Measurements from ENCODE around the gene APOL2.
A peak's percentile ranks its signal among the peaks of the same experiment; 100 is the strongest.
"Not testable (repeated sequence)": the region's sequence is repeated elsewhere in the genome, so short reads cannot be mapped to it uniquely, and the experiment has no call there.

Gene APOL2

DNA sequence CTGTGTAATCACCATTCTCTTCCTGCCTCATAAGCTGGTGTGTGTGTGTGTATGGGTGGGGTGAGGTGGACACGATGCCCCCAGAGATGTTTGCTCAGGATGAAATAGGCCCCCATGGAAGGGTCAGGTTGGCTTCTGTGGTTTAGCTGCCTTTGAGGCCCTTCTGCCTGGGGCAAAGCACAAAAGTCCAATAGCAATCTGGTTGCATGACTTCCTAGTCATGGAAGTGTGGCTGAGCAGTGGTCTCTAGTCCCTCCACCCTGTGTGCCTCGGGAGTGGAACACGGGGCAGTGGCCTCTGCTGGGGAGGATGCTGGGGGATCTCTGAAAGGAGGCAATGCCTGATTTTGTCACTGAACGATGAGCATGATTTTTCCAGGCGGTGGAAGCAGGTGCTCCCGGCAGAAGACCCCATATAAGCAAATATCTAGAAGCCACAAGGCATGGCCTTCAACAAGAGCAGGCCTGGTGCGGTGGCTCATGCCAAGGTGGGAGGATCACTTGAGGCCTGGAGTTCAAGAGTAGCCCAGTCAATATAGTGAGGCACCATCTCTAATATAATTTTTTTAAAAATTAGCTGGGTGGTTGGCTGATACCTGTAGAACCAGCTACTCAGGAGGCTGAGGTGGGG, 12.8 kb upstream of the APOL2 start:
- H3K9me3 ChIP-seq (ENCODE audit: control insufficient read depth, insufficient read depth, low read length), result peaks cover 17% of the 10 kb centered on the region
- H3K9ac ChIP-seq (ENCODE audit: low read depth, low read length); H3K27ac ChIP-seq (ENCODE audit: low read depth, low read length); H3K4me1 ChIP-seq (ENCODE audit: control insufficient read depth, insufficient read depth, low read length); H3K4me3 ChIP-seq (ENCODE audit: low read depth, low read length); H3K36me3 ChIP-seq (ENCODE audit: control insufficient read depth, insufficient read depth, low read length); H3K27me3 ChIP-seq (ENCODE audit: control insufficient read depth, insufficient read depth, low read length): not testable (repeated sequence)

DNA sequence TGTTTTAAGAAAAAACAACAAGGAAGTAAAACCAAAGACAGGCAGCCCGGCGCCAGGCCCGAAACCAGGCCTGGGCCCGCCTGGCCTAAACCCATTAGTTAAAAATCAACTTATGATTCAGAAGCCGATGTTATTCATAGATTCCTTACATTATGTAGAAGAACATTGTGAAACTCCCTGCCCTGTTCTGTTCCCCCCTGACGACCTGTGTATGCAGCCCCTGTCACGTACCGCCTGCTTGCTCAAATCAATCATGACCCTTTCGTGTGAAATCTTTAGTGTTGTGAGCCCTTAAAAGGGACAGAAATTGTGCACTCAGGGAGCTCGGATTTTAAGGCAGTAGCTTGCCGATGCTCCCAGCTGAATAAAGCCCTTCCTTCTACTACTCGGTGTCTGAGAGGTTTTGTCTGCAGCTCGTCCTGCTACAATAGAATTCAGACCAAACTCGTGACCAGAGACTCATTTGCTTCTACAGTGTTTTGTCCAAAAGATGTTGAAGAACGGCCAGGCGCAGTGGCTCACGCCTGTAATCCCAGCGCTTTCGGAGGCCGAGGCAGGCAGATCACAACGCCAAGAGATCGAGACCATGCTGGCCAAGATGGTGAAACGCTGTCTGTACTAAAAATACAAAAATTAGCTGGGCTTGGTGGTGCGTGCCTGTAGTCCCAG, 11.1 kb upstream of the APOL2 start:
- H3K9me3 ChIP-seq (ENCODE audit: control insufficient read depth, insufficient read depth, low read length), result peaks cover 17% of the 10 kb centered on the region
- H3K27ac ChIP-seq (ENCODE audit: low read depth, low read length); H3K9ac ChIP-seq (ENCODE audit: low read depth, low read length); H3K4me3 ChIP-seq (ENCODE audit: low read depth, low read length); H3K36me3 ChIP-seq (ENCODE audit: control insufficient read depth, insufficient read depth, low read length); H3K4me1 ChIP-seq (ENCODE audit: control insufficient read depth, insufficient read depth, low read length); H3K27me3 ChIP-seq (ENCODE audit: control insufficient read depth, insufficient read depth, low read length): not testable (repeated sequence)

DNA sequence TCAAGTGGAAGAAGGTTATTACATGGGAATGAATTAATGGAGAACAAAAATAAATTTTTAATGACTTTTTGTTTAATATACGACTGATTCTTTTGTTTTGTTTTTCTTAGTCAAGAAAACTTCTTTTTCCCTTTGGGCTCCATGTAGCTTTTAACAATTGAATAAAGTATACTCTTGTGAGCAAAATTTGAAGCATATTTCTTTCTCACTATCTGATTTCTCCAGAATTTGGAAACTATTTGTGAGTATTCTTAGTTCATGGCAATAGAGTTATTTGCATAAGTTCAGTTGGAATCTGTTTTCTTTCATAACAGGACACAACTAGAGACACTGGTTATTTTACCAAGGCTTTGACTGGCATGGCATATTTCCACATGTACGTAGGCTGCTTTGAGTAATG, 9.8 kb upstream of the APOL2 start:
- H3K4me3 ChIP-seq (ENCODE audit: low read depth, low read length), result no peak overlapping the region
- no peaks in the 10 kb centered on the region for H3K27me3 ChIP-seq (ENCODE audit: control insufficient read depth, insufficient read depth, low read length)
- H3K4me1 ChIP-seq (ENCODE audit: control insufficient read depth, insufficient read depth, low read length), result peaks cover 9% of the 10 kb centered on the region
- no peak overlapping the region for H3K9ac ChIP-seq (ENCODE audit: low read depth, low read length)
- H3K9me3 ChIP-seq (ENCODE audit: control insufficient read depth, insufficient read depth, low read length), result peaks cover 17% of the 10 kb centered on the region
- no peaks in the 10 kb centered on the region for H3K36me3 ChIP-seq (ENCODE audit: control insufficient read depth, insufficient read depth, low read length)
- H3K27ac ChIP-seq (ENCODE audit: low read depth, low read length), result no peak overlapping the region

DNA sequence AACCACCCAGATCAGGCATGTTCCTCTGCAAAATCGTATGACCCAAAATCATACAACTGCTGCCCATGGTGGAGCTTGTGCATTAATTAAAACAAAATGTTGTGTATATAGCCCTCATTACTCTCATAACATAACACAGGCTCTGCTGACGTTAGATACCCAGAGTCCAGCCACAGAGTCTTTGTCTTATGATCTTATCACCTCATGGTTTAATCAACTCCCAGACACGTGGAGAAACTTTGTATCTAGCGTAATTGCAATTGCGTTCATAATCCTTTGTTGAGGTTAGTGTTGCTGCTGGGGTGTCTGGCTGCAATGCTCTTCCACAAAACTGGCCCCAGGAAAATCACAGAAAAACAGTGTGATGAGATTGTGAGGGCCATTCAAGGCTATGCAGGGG, 8.6 kb upstream of the APOL2 start:
- Histone ChIP-seq H3K36me3 (ENCODE audit: control insufficient read depth, insufficient read depth, low read length) (no peaks in the 10 kb centered on the region), H3K27ac (ENCODE audit: low read depth, low read length) (no peak overlapping the region), H3K4me1 (ENCODE audit: control insufficient read depth, insufficient read depth, low read length) (peaks cover 9% of the 10 kb centered on the region), H3K9ac (ENCODE audit: low read depth, low read length) (no peak overlapping the region), H3K27me3 (ENCODE audit: control insufficient read depth, insufficient read depth, low read length) (no peaks in the 10 kb centered on the region), H3K4me3 (ENCODE audit: low read depth, low read length) (no peak overlapping the region), H3K9me3 (ENCODE audit: control insufficient read depth, insufficient read depth, low read length) (peaks cover 17% of the 10 kb centered on the region)

DNA sequence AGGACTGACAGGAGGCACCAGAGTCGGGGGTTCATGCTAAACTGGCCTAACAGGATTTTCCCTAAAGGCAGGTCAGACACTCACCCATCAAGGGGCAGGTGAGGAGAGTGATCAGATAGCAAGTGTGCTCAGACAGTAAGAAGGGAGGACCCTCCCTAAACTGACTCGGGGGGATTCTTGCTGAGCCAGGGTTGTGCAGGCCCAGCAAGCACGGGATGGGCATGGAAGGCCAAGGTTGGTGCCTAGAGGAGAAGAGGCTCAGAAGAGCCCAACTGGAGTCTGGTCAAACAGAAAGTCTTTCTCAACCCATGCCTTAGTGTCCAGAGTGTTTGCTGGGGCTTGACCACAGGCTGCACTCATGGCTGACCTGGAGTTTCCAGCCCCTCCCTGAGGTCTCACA, 7.4 kb upstream of the APOL2 start:
- Histone ChIP-seq H3K36me3 (ENCODE audit: control insufficient read depth, insufficient read depth, low read length) (no peaks in the 10 kb centered on the region), H3K4me1 (ENCODE audit: control insufficient read depth, insufficient read depth, low read length) (peaks cover 9% of the 10 kb centered on the region), H3K27me3 (ENCODE audit: control insufficient read depth, insufficient read depth, low read length) (no peaks in the 10 kb centered on the region), H3K4me3 (ENCODE audit: low read depth, low read length) (no peak overlapping the region), H3K9me3 (ENCODE audit: control insufficient read depth, insufficient read depth, low read length) (peaks cover 17% of the 10 kb centered on the region), H3K9ac (ENCODE audit: low read depth, low read length) (no peak overlapping the region), H3K27ac (ENCODE audit: low read depth, low read length) (no peak overlapping the region)

DNA sequence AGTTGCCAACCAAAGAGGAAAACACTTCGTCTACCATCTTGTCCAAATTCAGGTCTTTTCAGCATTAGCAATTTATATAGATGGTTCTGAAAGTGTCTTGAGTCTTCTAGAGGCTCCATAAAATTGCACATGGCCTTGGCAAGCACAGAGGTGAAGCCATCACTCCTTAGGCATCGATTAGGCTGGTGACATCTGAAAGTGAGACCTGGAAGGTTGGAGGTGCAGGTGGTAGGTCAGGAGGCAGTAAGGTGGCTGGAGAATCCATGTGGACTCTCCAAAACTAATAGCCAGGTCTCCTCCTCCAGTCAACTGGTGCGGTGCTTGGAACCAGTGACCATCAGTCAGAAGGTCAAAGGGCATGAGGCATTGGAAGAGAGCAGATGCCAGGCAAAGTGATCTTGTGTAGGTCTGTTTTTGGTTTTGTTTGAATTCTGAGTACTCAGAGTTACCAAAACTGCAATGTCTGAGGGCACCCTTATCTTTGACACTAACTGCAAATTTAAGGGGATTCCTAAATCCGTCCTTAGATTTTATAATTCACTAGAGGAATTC, 6.6 kb upstream of the APOL2 start:
- Histone ChIP-seq H3K27me3 (ENCODE audit: control insufficient read depth, insufficient read depth, low read length) (no peaks in the 10 kb centered on the region), H3K9me3 (ENCODE audit: control insufficient read depth, insufficient read depth, low read length) (peaks cover 17% of the 10 kb centered on the region), H3K4me3 (ENCODE audit: low read depth, low read length) (no peak overlapping the region), H3K9ac (ENCODE audit: low read depth, low read length) (no peak overlapping the region), H3K36me3 (ENCODE audit: control insufficient read depth, insufficient read depth, low read length) (no peaks in the 10 kb centered on the region), H3K4me1 (ENCODE audit: control insufficient read depth, insufficient read depth, low read length) (peaks cover 3% of the 10 kb centered on the region; the same call in 1 of the 2 replicates), H3K27ac (ENCODE audit: low read depth, low read length) (no peak overlapping the region)

DNA sequence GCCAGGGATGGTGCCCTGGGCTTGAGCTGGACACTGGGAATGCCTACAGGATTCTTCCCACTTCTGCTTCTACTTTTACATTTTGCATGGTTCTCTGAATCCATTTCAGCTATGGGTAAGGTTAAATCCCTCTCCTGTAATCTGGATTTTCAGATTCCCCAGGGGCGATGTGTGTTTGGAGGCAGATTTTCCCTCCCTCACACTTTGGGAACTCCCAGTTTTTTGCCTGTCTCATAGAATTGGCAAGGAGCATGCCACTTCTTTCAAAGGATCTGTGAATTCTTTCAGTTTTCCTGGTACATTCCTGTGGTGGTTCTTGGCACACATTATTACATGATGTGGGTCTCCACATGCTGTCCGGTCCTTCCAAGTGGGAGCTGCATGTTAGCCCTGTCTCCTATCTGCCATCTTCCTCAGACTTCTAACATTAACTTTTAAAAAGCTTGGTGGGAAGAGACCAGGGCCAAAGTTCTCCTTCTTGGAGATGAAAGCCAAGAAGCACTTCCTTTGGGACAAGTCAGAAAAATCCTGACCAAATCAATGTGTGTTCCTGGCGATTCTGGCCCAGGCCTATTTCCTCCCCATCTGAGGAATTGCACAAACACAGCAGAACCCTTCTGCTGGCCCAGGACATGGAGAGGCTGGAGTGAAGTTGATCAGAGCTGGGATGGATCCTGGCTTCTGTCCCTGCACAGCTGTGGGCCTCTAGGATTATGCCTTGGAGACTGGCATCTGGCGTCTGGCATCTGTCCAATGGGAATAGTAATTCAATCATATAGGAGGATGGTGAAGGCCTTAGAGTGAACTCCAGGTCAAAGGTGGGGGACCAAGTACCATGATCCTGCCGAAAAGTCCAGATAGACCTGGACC, 5.4 kb upstream of the APOL2 start:
- Histone ChIP-seq H3K27me3 (ENCODE audit: control insufficient read depth, insufficient read depth, low read length) (no peaks in the 10 kb centered on the region), H3K36me3 (ENCODE audit: control insufficient read depth, insufficient read depth, low read length) (no peaks in the 10 kb centered on the region), H3K4me1 (ENCODE audit: control insufficient read depth, insufficient read depth, low read length) (peaks cover 3% of the 10 kb centered on the region; the same call in 1 of the 2 replicates), H3K4me3 (ENCODE audit: low read depth, low read length) (no peak overlapping the region), H3K27ac (ENCODE audit: low read depth, low read length) (no peak overlapping the region), H3K9me3 (ENCODE audit: control insufficient read depth, insufficient read depth, low read length) (peaks cover 17% of the 10 kb centered on the region), H3K9ac (ENCODE audit: low read depth, low read length) (no peak overlapping the region)

DNA sequence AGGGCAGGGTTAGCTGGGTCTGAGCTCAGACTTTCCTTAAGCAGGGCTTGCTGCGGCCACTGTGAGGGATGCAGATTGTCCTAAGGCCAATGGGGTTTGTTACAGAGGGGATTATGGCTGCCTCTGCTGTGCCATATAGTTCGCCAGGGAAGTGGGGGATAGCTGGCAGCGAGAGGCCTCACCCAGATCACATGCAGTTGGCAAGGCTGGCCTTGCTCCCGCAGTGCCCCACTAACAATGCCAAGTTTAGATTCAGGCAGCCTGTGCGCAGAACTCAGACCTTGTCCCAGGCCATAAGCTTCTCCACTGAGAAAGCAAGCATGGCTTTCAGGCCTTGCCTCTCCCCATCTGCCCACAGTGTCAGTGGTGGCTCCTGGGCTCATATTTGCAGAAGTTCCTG, 4.7 kb upstream of the APOL2 start:
- Histone ChIP-seq H3K9me3 (ENCODE audit: control insufficient read depth, insufficient read depth, low read length) (peaks cover 11% of the 10 kb centered on the region), H3K9ac (ENCODE audit: low read depth, low read length) (no peak overlapping the region), H3K4me1 (ENCODE audit: control insufficient read depth, insufficient read depth, low read length) (peaks cover 7% of the 10 kb centered on the region; the same call in 1 of the 2 replicates), H3K36me3 (ENCODE audit: control insufficient read depth, insufficient read depth, low read length) (no peaks in the 10 kb centered on the region), H3K27me3 (ENCODE audit: control insufficient read depth, insufficient read depth, low read length) (no peaks in the 10 kb centered on the region), H3K4me3 (ENCODE audit: low read depth, low read length) (no peak overlapping the region), H3K27ac (ENCODE audit: low read depth, low read length) (no peak overlapping the region)

DNA sequence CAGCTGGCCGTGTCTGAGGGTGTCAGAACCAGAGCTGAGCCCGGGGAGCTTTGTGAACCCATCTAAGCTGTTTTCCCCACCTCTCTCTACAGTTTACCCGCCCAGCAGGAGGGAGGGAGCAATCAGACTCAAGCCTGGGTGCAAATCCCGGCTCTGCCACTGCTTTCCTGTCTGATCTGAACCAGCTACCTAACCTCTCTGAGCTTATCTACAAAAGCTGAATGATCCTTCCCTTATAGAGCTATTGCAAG, 252 bp downstream of the APOL2 start:
- H3K4me1 ChIP-seq (ENCODE audit: control insufficient read depth, insufficient read depth, low read length), result peaks cover 11% of the 10 kb centered on the region; the same call in 1 of the 2 replicates
- H3K9ac ChIP-seq (ENCODE audit: low read depth, low read length), result peak overlapping the region; percentile 57
- H3K36me3 ChIP-seq (ENCODE audit: control insufficient read depth, insufficient read depth, low read length), result 0 out of 2 replicates have a peak, but pooled peaks cover 2% of the 10 kb centered on the region
- H3K27me3 ChIP-seq (ENCODE audit: control insufficient read depth, insufficient read depth, low read length), result no peaks in the 10 kb centered on the region
- H3K9me3 ChIP-seq (ENCODE audit: control insufficient read depth, insufficient read depth, low read length), result no peaks in the 10 kb centered on the region
- H3K27ac ChIP-seq (ENCODE audit: low read depth, low read length), result peak overlapping the region; percentile 56
- peak overlapping the region; percentile 71 for H3K4me3 ChIP-seq (ENCODE audit: low read depth, low read length)

DNA sequence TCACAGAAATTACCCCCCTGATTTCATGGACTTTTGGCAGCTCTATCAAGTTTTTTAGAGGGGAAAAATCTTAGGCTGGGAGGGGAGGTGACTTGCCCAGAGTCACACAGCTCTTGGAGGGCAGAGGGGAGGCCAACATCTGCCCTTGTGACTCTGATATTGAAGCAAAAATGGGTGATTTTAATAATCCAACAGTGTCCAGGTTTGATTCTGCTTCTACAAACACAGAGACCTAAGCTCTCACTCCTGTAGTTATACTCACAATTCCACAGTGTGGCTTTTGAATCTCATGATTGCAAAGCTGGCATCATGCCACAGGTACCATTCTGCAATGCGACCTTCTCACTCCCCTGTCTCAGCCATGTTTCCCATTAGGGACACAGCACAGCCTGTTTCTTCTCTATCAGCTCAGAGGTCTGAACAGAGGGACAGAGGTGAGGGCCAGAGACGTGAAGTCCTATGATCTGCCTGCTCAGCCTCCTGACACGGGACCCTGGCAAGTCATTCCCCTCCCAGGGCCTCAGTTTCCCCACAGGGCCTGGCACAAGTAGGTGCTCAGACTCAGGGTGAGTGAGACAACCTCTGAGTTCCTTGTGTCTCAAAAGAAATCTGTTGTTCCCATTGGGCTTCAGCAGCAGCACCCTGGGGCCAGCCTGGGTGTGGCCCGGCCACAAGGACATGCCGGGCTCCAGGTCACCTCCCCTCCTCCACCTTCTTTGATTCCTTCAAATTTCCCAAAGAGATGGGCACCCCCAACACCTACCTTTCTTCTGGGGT, 766 bp downstream of the APOL2 start:
- peak overlapping the region; percentile 56 for H3K27ac ChIP-seq (ENCODE audit: low read depth, low read length)
- no peaks in the 10 kb centered on the region for H3K27me3 ChIP-seq (ENCODE audit: control insufficient read depth, insufficient read depth, low read length)
- peak overlapping the region; percentile 71 for H3K4me3 ChIP-seq (ENCODE audit: low read depth, low read length)
- H3K36me3 ChIP-seq (ENCODE audit: control insufficient read depth, insufficient read depth, low read length), result 0 out of 2 replicates have a peak, but pooled peaks cover 2% of the 10 kb centered on the region
- peaks cover 11% of the 10 kb centered on the region; the same call in 1 of the 2 replicates for H3K4me1 ChIP-seq (ENCODE audit: control insufficient read depth, insufficient read depth, low read length)
- no peaks in the 10 kb centered on the region for H3K9me3 ChIP-seq (ENCODE audit: control insufficient read depth, insufficient read depth, low read length)
- peak overlapping the region; percentile 57; the same call in 1 of the 2 replicates for H3K9ac ChIP-seq (ENCODE audit: low read depth, low read length)

Measured in HUES48 (cell line).